Fibroblast of upper back skin (primary cell): ENCODE measurements around the gene ZC3H15.

Experiments used
- DNase-seq: peaks from one replicate; pipeline ENCODE4 v3.0.0-alpha.2; 2013

The ZC3H15 gene

GRCh38 chr2:186546846-186547245 lies 60.8 kb downstream of the ZC3H15 start:
- DNase-seq: peak; percentile 25

DNA sequence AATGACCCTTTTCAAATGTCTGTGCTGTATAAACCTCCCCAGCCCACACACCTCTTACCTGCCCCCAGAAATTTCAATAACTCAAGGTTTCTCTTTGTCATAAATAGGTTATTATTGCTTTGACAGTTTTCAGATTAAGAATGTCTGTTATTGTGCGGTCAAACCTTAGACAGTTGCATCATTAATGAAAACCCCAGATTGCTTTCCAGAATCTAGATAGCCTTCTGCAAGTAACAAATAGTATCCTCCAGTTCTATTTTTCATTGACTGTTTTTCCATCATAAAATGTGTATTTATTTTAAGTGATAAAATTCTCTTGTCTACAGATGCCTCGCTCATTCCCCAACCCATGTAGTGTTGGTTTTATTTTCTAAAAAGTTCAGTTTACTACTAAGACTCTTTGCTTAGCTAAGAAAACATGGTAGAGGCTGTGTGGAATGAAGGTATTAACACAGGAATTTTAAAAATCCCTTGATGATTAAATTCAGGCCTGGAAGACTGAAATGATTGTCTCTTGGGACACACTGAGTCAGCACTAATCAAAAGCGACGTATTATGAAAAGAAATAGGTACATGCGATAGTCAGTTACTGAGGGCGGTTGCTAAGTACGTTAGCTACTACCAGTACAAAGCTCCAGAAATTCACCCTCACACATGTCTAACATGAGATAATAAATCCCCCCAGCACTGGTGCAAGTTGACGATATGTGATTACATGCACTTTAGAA lies 65.4 kb downstream of the ZC3H15 start:
- DNase-seq: peak; percentile 85

DNA sequence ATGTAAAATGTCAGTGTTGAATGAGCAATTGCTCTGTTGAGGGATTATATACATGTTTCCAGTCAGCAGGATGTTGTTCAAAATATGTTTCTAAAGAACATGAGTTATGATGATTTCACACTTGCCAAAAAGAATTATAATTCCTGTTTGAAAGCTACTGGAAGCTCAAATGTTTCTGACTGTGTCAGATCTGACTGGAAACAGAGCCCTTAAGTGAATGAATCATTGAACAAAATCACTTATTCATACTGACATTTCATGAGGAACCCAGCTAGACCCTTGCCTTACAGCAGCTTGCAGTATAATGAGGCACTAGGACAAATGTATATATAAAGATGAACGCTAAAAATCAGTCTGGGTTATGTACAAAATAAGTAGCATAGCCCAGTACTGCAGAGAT lies 68.4 kb downstream of the ZC3H15 start:
- DNase-seq: peak; percentile 60

GRCh38 chr2:186554850-186555671 lies 69.0 kb downstream of the ZC3H15 start:
- DNase-seq: no peak

DNA sequence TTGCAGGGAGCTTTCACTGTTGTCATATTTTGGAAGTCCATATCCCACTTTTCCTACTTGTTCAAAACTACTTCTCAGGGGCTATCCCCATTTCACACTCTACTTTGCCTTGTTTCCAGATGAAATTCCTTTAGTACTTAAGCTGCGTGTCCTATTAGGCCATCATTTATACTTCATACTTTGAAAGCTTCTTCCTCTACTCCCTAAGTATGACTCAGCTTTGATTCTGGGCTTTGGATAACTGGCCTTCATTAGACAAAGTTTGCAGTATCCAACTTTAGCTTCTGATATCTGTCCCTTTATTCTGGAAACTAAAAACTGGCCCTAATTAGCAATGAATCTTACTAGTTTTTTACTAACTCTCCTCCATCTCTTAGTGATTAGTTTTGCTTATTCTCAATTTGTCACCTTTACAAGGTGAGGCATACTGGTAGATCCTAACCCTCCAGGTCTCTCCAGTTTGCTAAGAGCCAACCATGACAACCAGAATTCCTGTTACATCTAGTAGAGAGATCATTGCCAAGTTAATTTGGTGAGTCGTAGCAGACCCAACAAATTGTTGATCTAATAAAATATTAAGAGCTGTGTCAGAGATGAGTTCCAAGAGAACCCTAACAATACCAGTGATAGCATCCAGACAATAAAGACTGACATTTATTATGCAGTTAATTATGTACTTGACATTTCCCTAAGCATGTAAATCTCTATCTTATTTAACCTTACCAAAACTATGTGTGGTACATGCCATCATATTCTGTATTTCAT lies 72.6 kb downstream of the ZC3H15 start:
- DNase-seq: peak; percentile 52
